SH-SY5Y (cell line): ENCODE results near the gene USP22.

Experiments used
- GATA2 ChIP-seq: IDR thresholded peaks from 2 replicates; pipeline ENCODE4 v1.6.1; 2011; ENCODE audit warnings: mild to moderate bottlenecking, low read depth, low read length
- GATA3 ChIP-seq: IDR thresholded peaks from 2 replicates; pipeline ENCODE4 v1.6.1; 2011; ENCODE audit warnings: low read depth, mild to moderate bottlenecking, low read length, moderate library complexity

GRCh38 chr17:20966870-20967269 lies 75.9 kb downstream of the USP22 start:
- TF ChIP-seq GATA2 (no peak), GATA3 (no peak)
